GM19043 (cell line): ENCODE results near the gene POC1A.

ENCODE experiments used
- ATAC-seq: cut with Tn5 transposase; IDR thresholded peaks from one replicate; pipeline ENCODE4 v1.9.1; 2021; ENCODE audit warnings: low read depth; ENCODE audit not compliant: unreplicated experiment

POC1A gene

DNA sequence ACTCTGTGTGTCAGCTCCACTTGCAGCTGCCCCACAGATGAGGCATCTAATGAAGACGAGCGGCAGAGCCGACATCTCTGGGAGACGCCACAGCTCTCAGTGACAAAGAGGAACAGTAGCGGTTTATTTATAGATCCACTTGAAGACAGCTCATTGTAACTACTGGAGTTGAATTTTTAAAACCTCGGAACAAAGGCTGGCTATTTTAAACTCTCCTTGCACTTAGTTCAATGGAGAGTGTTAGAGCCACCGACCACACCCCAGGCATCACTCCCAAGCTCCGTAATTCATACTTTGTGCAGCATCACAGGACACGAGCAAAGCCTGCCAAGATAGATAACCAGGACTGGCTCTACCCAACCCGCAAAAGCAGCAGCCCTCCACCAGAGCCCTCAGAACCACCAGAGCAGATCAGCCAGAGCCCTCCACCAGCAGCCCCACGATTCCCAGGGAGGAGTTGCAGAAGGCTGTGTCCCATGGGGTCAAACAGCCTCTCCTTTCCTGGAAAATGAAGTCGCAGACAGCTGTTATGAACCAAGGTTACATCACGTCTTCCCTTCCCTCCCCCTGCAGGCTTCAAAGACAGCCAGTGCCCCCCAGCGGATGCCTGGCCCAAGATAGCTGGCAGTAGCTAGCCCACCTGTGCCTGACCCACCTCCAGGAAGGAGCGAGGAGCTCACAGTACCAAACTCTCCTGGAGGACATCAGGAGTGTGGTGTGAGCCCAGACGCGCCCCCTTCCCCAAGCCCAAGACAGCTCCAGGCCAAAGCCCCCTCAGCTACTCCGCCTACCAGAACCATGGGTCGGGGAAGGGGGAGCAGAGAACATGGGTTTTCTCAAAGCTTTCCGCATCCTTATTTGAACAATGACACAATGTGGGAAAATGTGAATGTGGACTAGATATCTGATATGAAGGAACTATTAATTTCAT, 45.7 kb downstream of the POC1A start:
- no peak for ATAC-seq

DNA sequence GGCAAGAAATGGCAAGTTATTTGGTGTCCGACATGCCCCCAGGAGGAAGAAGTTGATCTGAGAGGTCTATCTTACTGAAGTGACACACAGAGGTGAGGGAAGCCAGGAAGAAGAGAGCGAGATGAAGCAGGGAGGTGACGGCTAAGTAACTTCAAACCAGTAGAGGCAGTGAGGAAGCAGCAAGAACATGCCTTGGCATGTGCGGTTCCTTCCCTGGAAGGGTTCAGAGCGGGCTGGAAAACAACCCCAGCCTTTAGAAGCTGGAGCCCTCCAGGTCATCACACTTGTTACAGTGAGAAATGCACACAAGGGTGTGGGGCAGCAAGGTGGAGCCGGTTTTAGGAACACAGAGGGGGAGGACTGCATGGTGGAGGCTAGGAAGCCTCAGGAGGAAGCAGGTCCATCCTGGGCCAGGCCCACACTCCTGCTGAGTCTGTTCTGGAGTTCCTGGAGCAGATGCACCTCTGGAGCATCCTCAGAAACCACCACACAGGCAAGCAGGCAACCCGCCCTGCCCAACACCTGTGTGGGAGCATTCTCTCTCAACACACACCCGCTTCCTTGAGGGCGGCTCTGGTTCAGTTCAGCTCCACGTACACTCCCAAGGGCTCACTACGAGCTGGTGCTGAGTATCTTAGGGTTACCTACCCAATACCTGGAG, 47.1 kb downstream of the POC1A start:
- ATAC-seq = no peak

DNA sequence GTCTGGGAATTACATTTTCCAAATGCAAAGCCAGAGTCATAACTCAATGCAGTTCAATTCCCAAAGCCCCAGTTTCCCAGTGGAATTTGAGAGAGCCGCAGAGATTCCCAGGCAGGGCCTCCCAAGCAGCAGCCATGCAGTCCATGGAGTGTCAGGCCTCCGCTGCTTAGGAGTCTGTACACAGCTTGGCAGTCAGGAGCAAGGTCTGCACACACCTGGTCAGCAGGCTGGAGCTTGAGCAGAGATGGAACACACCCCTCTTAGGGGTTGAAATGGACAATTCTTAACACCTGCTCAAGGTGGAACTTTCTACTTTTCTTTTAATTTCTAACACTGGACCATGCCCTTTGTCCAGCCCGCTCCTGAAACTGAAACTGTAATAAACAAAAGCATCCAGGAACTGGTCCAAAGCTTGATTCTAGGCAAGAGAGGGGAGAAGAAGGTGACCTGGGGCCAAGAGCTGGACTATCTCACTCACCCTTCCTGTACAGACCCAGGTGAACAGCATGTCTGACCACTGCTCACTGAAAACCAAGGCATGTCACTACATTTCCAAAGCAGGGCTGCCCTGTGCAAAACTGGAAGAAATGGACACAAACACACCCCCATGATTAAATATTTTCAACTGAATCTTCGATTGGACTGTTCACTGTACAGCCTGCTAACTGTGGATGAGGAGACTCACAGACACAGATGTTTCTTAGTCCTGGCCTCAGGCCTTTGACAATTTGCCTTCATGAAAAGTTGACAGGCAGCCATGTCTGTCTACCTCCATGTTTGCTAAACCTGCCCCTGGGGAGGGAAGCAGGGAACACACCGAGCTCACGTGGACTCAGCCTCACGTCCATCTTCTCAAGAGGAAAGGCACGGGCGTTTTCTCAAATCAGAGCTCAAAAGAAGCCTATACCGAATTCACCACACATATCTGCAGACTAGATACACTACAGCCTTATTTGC, 49.3 kb downstream of the POC1A start:
- ATAC-seq = no peak

DNA sequence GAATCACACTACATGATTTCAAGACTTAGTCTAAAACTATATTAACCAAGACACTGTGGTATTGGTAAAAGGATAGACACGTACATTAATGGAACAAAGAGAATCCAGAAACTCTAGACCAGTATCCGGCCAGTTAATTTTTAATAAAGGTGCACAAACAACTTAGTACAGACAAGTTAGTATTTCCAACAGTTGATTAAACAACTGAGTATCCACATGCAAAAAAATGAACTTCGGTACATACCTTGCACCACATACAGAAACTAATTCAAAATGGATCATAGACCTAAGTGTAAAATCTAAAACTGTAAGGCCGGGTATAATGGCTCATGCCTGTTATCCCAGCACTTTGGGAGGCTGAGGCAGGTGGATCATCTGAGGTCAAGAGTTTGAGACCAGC, 51.3 kb downstream of the POC1A start:
- no peak for ATAC-seq

DNA sequence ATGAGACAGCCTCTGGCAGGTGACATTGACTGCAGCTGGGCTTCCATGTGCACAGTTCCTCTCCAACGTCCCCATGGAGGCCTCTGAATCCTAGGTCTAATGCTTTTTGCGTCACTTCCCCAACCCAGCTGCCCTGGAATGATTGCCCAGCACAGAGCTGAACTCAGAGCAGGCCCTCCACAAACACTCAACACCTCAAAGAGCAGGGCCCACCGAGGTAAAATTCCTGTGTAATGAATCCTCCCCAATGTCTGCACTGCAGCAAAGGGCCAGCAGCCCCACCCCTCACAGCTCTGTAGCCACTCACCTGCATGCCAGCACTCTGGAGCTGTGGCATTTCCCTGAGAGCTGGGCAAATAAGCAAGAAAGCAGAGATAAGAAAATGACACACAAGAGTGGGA, 55.2 kb downstream of the POC1A start:
- no peak for ATAC-seq

DNA sequence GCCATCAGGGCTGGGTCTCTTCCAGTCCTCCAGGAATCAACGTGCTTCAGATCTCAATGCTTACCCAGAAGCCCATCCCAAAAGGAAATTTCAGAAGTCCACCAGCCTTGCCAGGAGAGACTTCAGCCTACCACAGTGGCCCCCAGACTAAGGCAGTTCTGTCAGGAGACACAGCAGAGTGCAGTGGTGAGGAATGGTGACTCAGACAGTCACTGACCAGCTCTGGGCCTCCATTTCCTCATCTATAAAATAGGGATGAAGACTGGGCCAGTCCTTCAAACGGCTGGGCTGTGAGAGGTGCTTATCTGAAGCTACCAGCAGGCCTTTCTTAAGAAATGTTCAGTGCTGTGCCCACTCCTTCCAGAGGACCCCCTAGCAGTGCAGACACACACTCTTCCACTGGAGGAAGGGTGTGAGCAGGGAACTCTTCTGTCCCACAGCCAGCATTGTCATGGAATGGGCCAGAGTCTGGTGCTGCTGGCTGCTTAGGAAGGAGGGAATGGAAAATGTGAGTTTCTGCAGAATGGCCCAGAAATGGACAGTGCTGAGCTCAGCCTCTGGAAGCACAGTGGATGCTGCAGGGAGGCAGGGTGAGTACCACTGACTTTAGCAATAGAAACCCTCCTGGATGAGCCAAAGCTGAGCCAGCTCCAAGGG, 56.2 kb downstream of the POC1A start:
- ATAC-seq = no peak

DNA sequence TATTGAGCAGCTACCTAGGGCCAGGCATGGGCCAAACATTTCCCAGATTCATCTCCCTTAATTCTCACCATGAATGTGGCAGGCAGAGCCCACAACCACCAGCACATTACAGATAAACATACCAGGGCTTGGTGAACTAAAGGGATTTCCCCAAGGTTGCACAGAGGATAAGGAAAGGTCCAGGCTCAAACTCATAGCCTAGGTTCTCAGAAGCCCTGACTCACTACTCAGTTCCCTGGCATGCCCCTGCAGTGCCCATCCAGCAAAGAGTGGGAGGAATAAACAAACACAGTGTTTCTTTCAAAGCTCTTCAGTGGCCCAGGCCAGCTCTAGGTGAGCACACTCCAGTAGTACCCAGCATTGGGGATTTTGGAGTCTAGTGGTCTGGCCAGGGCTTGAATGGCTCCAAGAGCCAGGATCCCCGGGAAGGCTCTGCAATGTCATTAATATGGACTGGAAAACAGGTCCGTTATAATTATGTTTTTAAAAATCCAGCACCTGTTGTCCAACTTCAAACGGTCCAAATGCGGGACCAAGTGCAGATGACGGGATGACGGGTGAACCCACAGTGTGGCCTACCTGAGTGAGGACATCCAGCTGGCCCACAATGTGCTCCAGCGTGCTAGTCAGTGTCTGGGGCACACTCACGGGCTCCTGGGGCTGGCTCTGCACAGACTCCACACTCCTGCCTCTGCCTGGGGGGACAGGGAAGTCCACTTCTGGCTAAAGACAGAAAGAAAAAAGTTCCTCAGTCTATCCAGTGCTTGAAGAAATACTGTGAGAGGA, 58.0 kb downstream of the POC1A start:
- no peak for ATAC-seq

DNA sequence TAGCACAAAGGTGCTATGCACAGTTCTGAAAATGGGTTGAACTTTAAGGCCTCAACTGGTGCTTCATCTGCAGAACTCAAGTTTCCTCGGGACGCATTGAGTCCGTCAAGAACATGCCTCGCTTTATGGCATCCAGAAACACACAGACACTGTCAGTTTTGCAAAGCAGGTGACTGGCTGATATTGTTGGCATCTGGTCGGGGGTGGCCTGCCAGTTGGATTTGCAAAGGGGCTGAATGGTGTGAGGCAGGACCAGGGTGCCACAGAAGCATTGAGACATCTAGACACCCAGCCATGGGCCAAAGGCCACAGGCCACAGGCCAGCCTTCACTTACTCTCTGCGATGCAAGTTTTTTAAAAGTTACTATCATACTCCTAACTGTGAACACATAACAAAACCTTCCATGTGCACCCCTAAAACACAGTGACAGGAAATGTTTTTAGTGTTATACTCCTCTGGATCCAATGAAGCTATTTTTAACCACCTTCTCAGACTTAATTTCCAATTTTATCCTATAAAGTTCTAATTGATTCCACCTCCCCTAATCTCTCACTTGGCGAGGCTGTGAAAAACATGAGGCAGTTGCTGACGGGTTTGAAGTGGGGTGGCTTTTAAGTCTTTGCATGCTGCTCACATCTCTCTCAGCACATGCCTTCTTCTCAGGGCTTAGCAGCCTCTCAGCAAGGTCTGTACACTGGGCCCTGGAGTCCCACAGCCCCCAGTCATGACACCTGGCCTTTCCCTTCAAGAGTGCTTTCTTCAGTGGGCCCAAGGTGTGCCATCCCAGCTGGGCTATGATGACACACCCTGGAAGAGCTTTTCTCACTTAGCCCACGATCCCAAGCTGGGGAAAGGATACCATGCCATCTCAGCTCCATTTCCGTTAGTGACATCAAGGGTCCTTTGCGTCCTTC, 59.4 kb downstream of the POC1A start:
- ATAC-seq = no peak

DNA sequence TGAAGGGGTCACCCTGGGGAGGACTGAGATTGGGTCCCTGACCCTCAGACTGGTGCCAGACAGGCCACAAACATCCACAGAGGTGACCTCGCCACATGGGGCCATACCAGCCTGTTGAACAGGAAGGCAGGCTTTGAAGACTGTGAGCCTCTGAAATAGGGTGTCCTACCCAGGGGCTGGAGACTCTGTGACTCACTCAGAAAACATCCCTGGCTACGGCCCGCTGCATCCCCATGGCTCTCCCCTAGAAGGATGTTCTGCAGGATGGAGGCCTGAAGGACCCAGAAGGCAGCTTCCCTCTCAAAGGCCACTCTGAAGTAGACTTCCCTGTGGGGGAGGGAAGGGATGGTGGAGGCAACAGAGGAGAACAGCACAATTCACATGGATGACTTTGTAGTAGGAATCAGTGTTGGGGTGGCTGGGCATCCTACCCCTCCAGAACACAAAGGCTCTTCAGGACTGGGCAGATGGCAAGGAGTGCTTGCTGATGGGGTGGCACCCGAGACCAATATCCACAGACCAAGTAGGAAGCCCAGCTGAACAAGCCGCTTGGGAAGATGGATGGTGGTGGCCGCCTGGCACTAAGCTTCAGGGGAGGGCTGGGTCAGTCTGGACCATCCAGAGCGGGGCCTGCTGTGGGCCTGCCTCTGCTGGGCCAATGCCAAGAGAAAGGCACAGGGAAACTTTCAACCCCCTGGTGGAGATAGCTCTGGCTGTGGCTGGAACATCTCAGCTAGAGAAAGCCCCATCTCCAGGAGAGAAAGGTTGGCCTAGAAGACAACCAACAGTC, 60.3 kb downstream of the POC1A start:
- no peak for ATAC-seq

DNA sequence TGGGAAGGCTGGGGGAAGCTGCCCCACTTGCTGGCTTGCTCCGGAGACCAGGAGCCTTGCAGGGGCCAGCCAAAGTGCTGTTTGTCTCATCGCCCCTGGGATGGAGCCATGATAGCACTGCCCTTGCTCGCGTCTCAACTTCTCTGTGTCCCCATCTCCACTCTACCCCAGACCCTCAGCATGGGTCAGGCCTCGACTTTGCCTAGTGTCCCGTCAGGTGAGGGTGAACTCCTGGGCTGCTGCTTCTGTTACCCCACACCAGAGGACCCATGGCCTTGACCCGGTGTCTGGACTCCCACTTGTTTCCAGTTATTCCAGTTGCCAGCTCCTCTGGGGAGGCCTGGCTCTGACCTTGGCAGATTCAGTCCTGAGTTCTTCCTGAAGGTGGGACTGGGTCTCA, 61.3 kb downstream of the POC1A start:
- no peak for ATAC-seq

DNA sequence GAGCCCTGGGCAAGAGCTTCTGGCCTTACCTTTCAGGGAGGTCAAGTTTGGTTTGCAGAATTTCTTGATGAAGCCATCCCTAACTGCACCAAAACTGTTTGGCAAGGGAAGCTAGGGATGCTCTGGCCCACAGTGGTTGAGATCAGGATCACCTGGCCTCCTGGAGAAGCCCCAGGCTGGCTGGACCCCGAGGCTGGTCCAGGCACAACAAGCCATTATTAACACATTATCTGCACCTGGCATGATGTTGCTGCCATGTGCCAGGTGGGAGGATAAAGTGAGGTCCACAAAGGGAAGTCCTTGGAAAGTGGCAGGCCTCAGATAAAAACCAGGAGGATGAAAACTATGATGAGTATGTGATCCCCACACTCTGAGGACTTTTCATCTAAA, 62.0 kb downstream of the POC1A start:
- ATAC-seq = no peak

DNA sequence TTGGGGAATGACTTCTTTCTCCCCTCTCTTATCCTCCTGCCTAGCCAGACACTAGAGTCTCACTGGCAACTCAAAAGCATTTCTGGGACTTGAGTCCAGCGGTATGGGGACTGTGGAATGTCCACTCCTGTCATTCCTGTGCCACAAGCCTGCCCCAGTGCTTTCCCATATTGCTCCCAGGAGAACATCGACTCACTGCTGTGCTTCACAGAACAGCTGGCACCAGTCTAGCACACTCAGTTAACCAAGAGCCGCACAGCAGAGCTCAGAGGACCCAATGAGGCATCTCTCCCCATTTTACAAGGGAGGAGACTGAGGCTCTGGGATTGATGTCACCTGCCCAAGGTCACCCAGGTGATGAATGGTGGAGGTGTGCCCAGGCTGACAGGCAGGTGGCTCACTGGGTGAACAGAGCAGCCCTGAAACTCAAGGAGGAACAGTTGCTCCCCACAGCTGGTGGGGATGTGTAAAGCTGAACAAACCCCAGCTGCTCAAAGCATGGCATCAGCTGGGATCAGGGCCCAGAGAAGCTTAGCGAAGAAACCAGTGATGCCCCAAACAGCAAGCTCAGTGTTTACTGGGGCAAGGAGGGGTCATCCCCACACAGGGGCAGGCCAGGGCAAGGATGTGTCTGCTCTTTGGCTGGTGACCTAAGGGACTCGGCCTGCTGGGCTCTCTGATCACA, 62.5 kb downstream of the POC1A start:
- ATAC-seq = no peak

DNA sequence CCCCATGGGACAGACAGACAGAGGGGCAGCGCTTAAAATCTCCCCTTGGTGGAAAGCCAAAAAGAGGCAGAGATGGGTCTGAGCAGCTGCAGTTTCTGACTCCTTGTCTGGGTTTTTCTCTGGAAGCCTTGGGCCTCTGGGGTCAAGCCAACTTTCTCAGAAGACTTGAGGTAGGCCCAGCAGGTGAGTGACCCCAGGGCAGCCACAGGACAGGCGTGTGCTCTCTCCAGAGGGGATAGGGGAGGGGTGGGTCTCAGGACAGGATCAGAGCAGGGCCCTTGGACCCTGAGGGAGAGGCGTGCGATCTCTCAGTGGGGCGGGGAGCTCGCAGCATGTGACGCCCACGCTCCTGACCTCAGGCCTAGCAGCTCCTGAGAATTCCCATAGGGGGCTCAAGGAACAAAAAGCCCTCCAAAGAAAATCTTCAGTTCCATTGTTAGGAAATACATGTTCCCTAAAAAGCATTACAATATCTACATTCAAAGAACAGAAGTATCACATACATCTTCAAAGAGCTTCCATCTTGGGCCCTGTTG, 63.2 kb downstream of the POC1A start:
- no peak for ATAC-seq

DNA sequence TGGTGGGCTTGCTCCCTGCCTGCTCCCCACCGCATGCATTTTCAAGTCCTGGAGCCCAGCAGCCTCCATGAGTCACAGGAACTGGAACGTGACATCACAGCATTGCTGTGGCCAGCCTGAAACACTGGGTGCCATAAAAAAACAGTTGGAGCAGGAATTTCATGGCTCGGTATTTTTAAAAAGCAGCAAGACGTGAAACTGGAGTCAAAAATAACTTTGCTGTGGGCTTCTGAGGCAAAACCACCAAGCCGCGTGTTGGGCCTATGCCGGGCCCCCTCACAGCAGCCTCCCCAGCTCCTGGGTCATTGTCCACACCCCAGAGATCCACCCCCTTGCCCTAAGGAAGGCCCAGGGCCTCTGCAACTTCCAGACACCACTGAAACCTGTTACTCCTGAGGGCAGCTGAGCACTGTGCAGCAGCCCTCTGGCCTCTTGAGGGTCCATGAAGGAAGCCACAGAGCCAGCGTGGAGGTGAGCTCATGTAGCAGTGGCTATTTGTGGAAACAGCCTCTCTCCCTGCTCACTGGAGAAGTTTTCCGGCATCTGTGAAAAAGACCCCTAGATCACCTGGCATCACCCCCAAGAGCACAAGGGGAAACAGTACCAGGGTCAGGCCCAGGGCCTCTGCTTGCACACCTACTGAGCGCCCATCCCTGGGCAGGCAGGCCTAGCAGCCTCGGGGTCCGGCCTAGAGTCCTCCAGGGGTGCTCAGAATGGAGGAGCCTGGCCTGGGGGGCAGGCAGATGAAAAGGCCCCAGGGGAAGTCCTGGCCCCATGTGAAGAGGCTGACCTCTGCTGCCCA, 63.9 kb downstream of the POC1A start:
- no peak for ATAC-seq

DNA sequence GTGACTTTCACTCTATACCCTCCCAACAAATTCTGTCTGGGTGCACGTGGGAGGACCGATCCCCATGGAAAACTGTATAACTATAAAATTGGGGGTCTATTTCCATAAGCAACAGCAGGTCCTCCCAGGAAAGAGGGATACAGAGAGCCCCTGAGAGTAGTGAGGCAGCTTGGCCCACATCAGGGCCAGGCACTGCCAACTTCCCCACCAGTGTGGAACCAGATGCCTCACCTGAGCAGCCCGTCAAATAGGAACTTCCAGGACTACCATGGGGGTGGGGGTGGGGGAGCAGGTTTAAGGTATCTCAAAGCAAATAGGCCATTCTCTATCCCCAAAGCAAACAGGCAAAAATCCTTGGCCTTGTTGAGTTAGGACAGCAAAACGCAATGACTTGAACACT, 64.5 kb downstream of the POC1A start:
- no peak for ATAC-seq
